Natural killer cell (primary cell): ENCODE data around the gene RAD9B. TPM values are rescaled to one million over a fixed set of nuclear protein-coding genes. Genes with fewer than 3 reads are reported as not detected.

Experiments used
- ATAC-seq, 3 donors: fragments of 150-1000 bp in 2 of 3; fragments of 200-7000 bp in 1 of 3; cut with Tn5 transposase; 1 replicate in 1 of 3; 2 replicates in 2 of 3; pipeline ENCODE4 v1.10.0; 2021; ENCODE audit warnings: mild to moderate bottlenecking in 2 of 3, moderate library complexity in 2 of 3
- DNase-seq, 2 donors: peaks; one replicate each; pipeline versions ENCODE4 v3.0.0 to v3.0.0-alpha.2; 2013 to 2021; ENCODE audit warnings: mixed read lengths in 1 of 2
- H3K27ac ChIP-seq: one replicate; pipeline ENCODE4 v1.5.1; 2013; ENCODE audit warnings: mild to moderate bottlenecking, low read length
- H3K27me3 ChIP-seq: one replicate; pipeline ENCODE4 v1.6.1; 2013; ENCODE audit warnings: low read length; ENCODE audit not compliant: control insufficient read depth, insufficient read depth
- H3K36me3 ChIP-seq: one replicate; pipeline ENCODE4 v1.6.1; 2013; ENCODE audit warnings: low read length; ENCODE audit not compliant: control insufficient read depth, insufficient read depth
- H3K4me1 ChIP-seq: one replicate; pipeline ENCODE4 v1.6.1; 2013; ENCODE audit warnings: low read length; ENCODE audit not compliant: control insufficient read depth, insufficient read depth
- H3K4me3 ChIP-seq: one replicate; pipeline ENCODE4 v1.5.1; 2013; ENCODE audit warnings: low read length
- H3K9me3 ChIP-seq: one replicate; pipeline ENCODE4 v1.6.1; 2013; ENCODE audit warnings: low read length; ENCODE audit not compliant: control insufficient read depth, insufficient read depth
- H3K27ac Mint-ChIP-seq, 2 donors: one replicate each; pipeline ENCODE4 v1.8.0; 2022; ENCODE audit warnings: mild to moderate bottlenecking in 2 of 2, mixed read lengths in 2 of 2, moderate library complexity in 1 of 2
- H3K27me3 Mint-ChIP-seq, 2 donors: one replicate each; pipeline ENCODE4 v1.8.0; 2022; ENCODE audit warnings: low read depth in 2 of 2, mixed read lengths in 2 of 2
- H3K36me3 Mint-ChIP-seq: one replicate; pipeline ENCODE4 v1.8.0; 2022; ENCODE audit warnings: mixed read lengths
- H3K4me1 Mint-ChIP-seq, 2 donors: one replicate each; pipeline ENCODE4 v1.8.0; 2022; ENCODE audit warnings: mixed read lengths in 2 of 2
- H3K4me3 Mint-ChIP-seq: one replicate; pipeline ENCODE4 v1.8.0; 2022; ENCODE audit warnings: mild to moderate bottlenecking, moderate library complexity, mixed read lengths
- H3K9me3 Mint-ChIP-seq, 2 donors: one replicate each; pipeline ENCODE4 v1.8.0; 2022; ENCODE audit warnings: mixed read lengths in 2 of 2
- CTCF ChIP-seq: fragments of 200-600 bp; IDR thresholded peaks from one replicate; pipeline ENCODE4 v1.8.0; 2022; ENCODE audit warnings: antibody characterized with exemption
- WGBS: methylation state at CpG from one replicate; pipeline ENCODE4 v1.1.7; 2013; ENCODE audit warnings: missing lambda C conversion rate; ENCODE audit not compliant: insufficient coverage; 5-methylcytosine and 5-hydroxymethylcytosine counted together
- intact Hi-C: fragments of 100-400 bp; cut with micrococcal nuclease; formaldehyde crosslinking; loops from one replicate; pipeline ENCODE4 v1.14.2; 2022
- total RNA-seq, 4 donors: library from RNA; stranded (reverse); fragments of 120-200 nt in 1 of 4; gene quantifications; one replicate each; pipeline versions ENCODE4 v1.2.3 to v1.2.4, GENCODE V29; 2013 to 2022

The RAD9B gene
- total RNA-seq, 3 donors from 2014 or later (not counting 1 experiment from before 2014, with no cell fraction given), result 0.18 to 1.8 (median 0.91) TPM

GRCh38 chr12:110501399-110501751 is 756 bp upstream of the RAD9B start:
- H3K27me3 Mint-ChIP-seq, result no peaks in the 10 kb centered on the region
- H3K4me1 ChIP-seq, result peaks cover 20% of the 10 kb centered on the region
- DNase-seq (no peak), ATAC-seq (peak in 2 of 3 donors; percentile 1 to 18)
- intact Hi-C loops, result loop anchor here (1.0 to 5.0 kb wide), 2 partner anchors 51 to 219 kb away; partner anchors contain the start of genes ARPC3 and ATP2A2
- H3K36me3 ChIP-seq, result peaks cover 4% of the 10 kb centered on the region
- H3K27ac ChIP-seq, result peak overlapping the region; percentile 91
- peak overlapping the region; percentile 98 to 100 for H3K27ac Mint-ChIP-seq
- WGBS, result 0% methylated on average over 17 of the region's 17 CpGs
- no peaks in the 10 kb centered on the region for H3K27me3 ChIP-seq
- peak overlapping the region; percentile 97 for H3K4me3 ChIP-seq
- no peak for TF ChIP-seq CTCF
- peak overlapping the region; percentile 99 for H3K4me3 Mint-ChIP-seq
- H3K9me3 Mint-ChIP-seq, result no peaks in the 10 kb centered on the region
- no peaks in the 10 kb centered on the region for H3K9me3 ChIP-seq
- H3K36me3 Mint-ChIP-seq, result no peaks in the 10 kb centered on the region
- H3K4me1 Mint-ChIP-seq, result peaks cover 29 to 33% of the 10 kb centered on the region in 2 donors

GRCh38 chr12:110503432-110503831 is 1.3 kb downstream of the RAD9B start:
- Histone ChIP-seq H3K27me3 (no peaks in the 10 kb centered on the region), H3K36me3 (no peaks in the 10 kb centered on the region), H3K4me1 (peaks cover 20% of the 10 kb centered on the region), H3K4me3 (no peak overlapping the region), H3K9me3 (no peaks in the 10 kb centered on the region), H3K27ac (no peak overlapping the region)
- intact Hi-C loops, result loop anchor here (2.0 to 5.0 kb wide), 2 partner anchors 79 to 221 kb away; partner anchors contain the start of genes ATP2A2 and PPTC7
- peak overlapping the region in 1 of 2 donors; percentile 29 for H3K27ac Mint-ChIP-seq
- no peak for ATAC-seq
- no peak for DNase-seq
- no peak overlapping the region for H3K4me3 Mint-ChIP-seq
- no CpG with 5 or more reads among the region's 1 CpG for WGBS
- H3K36me3 Mint-ChIP-seq, result no peaks in the 10 kb centered on the region
- H3K9me3 Mint-ChIP-seq, result no peaks in the 10 kb centered on the region
- TF ChIP-seq CTCF, result no peak
- peaks cover 29 to 33% of the 10 kb centered on the region in 2 donors for H3K4me1 Mint-ChIP-seq
- H3K27me3 Mint-ChIP-seq, result no peaks in the 10 kb centered on the region

GRCh38 chr12:110505332-110505731 is 3.2 kb downstream of the RAD9B start:
- ATAC-seq (no peak), DNase-seq (no peak)
- 100% methylated on average over 2 of the region's 3 CpGs for WGBS
- no peak overlapping the region for H3K4me3 Mint-ChIP-seq
- Histone ChIP-seq H3K9me3 (no peaks in the 10 kb centered on the region), H3K27me3 (no peaks in the 10 kb centered on the region), H3K36me3 (no peaks in the 10 kb centered on the region), H3K27ac (no peak overlapping the region), H3K4me3 (no peak overlapping the region), H3K4me1 (peaks cover 20% of the 10 kb centered on the region)
- intact Hi-C loops, result no loop called here
- H3K27me3 Mint-ChIP-seq, result no peaks in the 10 kb centered on the region
- H3K9me3 Mint-ChIP-seq, result no peaks in the 10 kb centered on the region
- no peak for TF ChIP-seq CTCF
- H3K4me1 Mint-ChIP-seq, result peaks cover 20 to 24% of the 10 kb centered on the region in 2 donors
- no peaks in the 10 kb centered on the region for H3K36me3 Mint-ChIP-seq
- H3K27ac Mint-ChIP-seq, result no peak overlapping the region

- WGBS, result no CpG with 5 or more reads among the region's 4 CpGs
- Histone ChIP-seq H3K36me3 (no peaks in the 10 kb centered on the region), H3K4me3 (no peak overlapping the region), H3K27me3 (no peaks in the 10 kb centered on the region), H3K27ac (no peak overlapping the region), H3K9me3 (no peaks in the 10 kb centered on the region), H3K4me1 (no peaks in the 10 kb centered on the region)
- DNase-seq (no peak), ATAC-seq (no peak)
- Mint-ChIP-seq H3K9me3 (no peaks in the 10 kb centered on the region), H3K27ac (no peak overlapping the region), H3K36me3 (no peaks in the 10 kb centered on the region), H3K4me1 (no peaks in the 10 kb centered on the region), H3K27me3 (no peaks in the 10 kb centered on the region), H3K4me3 (no peak overlapping the region)
- TF ChIP-seq CTCF, result no peak
- intact Hi-C loops, result no loop called here
These were observed 6.0 kb downstream of the RAD9B start for GRCh38 chr12:110508071-110508586.
